ENCODE results near the gene INPP5A. TPM values are rescaled to one million over a fixed set of nuclear protein-coding genes. Genes with fewer than 3 reads are reported as not detected.

Gene INPP5A
- total and polyA plus RNA-seq, 2 of the 13 experiments (the other 11 are each of a cell fraction or from before 2014, with no cell fraction given): 17.5 to 37.9 TPM

GRCh38 chr10:132783940-132784865 is 246.6 kb downstream of the INPP5A start:
- no peak overlapping the region for H3K9ac ChIP-seq (ENCODE audit: insufficient read depth, low read depth, low read length)
- H3K36me3 ChIP-seq (replicated peaks in 1 of 2; ENCODE audit: control insufficient read depth in 1 of 2, insufficient read depth in 2 of 2, low read length in 2 of 2): peaks cover 0 to 2% of the 10 kb centered on the region in 2 experiments; a peak in 2 of 5 replicates
- ATAC-seq: no peak
- peaks cover 3 to 22% of the 10 kb centered on the region in 2 experiments; a peak in 3 of 5 replicates for H3K27me3 ChIP-seq (ENCODE audit: control insufficient read depth in 1 of 2, insufficient read depth in 2 of 2, low read length in 2 of 2)
- no peaks in the 10 kb centered on the region for H4K20me1 ChIP-seq (ENCODE audit: insufficient read depth, low read length)
- no peaks in the 10 kb centered on the region for H3K9me3 ChIP-seq (ENCODE audit: low read length)
- no TSS peak for BruUV-seq (replicated peaks)
- H3K4me3 ChIP-seq (replicated peaks in 1 of 3; ENCODE audit: insufficient read depth in 1 of 3, low read depth in 2 of 3, low read length in 3 of 3): no peak overlapping the region
- no peak overlapping the region for H2AFZ ChIP-seq (ENCODE audit: low read length)
- no peak overlapping the region for H3K4me2 ChIP-seq (ENCODE audit: low read depth, low read length)
- 97% methylated on average over 106 of the region's 106 CpGs for WGBS (ENCODE audit: low lambda C conversion rate)
- POLR2A ChIA-PET: no interaction called here
- H3K4me1 ChIP-seq (ENCODE audit: insufficient read depth, low read length): no peaks in the 10 kb centered on the region
- no peaks in the 10 kb centered on the region for H3K79me2 ChIP-seq (ENCODE audit: insufficient read depth, low read length)
- in situ Hi-C loops (cut with HindIII; ENCODE audit: extremely low pct_ligation_motif_present, low pct_unique_long_range_greater_than_20kb) (no loop called here), intact Hi-C loops (cut with micrococcal nuclease; ENCODE audit: unreplicated experiment) (no loop called here)
- TF ChIP-seq AGO2 (optimal IDR thresholded peaks at IDR 0.05; ENCODE audit: low read depth, low read length) (peak; percentile 43), THRA (CRISPR knock-in tag; IDR thresholded peaks at IDR 0.05; ENCODE audit: borderline replicate concordance) (no peak), HOXA5 (CRISPR knock-in tag; IDR thresholded peaks at IDR 0.05) (no peak), CCAR2 (optimal IDR thresholded peaks at IDR 0.05; ENCODE audit: low read depth, low read length) (no peak), SATB2 (CRISPR knock-in tag; IDR thresholded peaks at IDR 0.05) (no peak), ZNF850 (CRISPR knock-in tag; conservative IDR thresholded peaks at IDR 0.05) (no peak), SUZ12 (IDR thresholded peaks at IDR 0.05; ENCODE audit: low read depth, low read length) (no peak), ZNF597 (CRISPR knock-in tag; IDR thresholded peaks at IDR 0.05) (no peak), ARNT (IDR thresholded peaks at IDR 0.05) (no peak)
- no peak for FAIRE-seq
- CTCF ChIA-PET (ENCODE audit: low intra/inter-chr PET ratio, low total read pairs): no interaction called here
- DNase-seq (ENCODE audit: low spot score): no peak
- H3K27ac ChIP-seq (ENCODE audit: extremely low read length, insufficient read depth, low read length): no peak overlapping the region

Measured in HepG2 (cell line).